ENCODE measurements around the gene PDPK1. TPM values are rescaled to one million over a fixed set of nuclear protein-coding genes. Genes with fewer than 3 reads are reported as not detected.
"Not testable (repeated sequence)": the region's sequence is repeated elsewhere in the genome, so short reads cannot be mapped to it uniquely, and the experiment has no call there.

The PDPK1 gene
- total and polyA plus RNA-seq, 4 donors, result 12.1 to 28.1 (median 18.2) TPM

DNA sequence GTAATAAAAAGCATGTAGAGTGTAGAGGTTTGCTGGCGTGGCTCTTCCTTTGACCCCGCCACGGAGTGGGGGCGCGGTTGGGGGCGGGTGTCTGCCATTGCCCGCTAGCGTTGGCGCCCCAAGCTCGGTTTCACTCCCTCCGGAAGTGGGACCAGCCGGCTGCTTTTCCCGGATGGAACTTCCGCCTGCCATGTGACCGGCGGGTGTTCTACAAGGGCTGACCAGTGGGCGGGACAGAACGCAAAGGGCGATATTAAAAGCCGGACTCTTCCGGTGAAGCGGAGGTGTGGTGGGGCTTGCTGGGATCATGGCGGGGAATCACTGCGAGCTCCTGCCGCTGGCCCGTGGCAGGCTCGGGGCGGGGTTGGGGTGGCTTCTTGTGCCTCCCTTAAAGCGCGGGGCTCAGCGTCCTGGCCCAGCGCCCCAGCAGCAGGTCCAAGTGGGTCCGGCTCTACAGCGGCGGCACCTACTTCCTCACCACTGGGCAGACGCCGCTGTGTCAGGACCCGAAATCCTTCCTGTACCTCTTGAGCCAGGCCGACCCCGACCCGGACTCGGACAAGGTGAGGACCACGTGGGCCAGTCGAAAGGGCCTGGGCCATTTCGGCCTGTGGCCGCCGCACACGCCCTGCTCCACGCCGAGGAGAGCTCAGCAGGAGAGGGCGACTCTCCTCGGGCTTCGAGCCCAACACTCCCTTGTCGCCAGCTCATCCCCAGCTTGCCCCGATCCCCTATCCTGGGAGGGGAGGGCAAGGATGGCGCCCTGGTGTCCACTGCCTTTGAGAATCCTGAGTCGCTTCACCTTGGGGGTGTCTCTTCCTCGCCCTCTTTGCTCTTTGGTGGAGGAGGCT is 65.6 kb downstream of the PDPK1 start:
- H3K4me3 ChIP-seq (ENCODE audit: low read depth in 1 of 3, low read length in 3 of 3), result peak overlapping the region; percentile 68 to 98 (median 97)
- no peaks in the 10 kb centered on the region for H3K9me3 ChIP-seq (ENCODE audit: control insufficient read depth in 4 of 4, low read length in 3 of 4)
- TF ChIP-seq, protein P1, sequence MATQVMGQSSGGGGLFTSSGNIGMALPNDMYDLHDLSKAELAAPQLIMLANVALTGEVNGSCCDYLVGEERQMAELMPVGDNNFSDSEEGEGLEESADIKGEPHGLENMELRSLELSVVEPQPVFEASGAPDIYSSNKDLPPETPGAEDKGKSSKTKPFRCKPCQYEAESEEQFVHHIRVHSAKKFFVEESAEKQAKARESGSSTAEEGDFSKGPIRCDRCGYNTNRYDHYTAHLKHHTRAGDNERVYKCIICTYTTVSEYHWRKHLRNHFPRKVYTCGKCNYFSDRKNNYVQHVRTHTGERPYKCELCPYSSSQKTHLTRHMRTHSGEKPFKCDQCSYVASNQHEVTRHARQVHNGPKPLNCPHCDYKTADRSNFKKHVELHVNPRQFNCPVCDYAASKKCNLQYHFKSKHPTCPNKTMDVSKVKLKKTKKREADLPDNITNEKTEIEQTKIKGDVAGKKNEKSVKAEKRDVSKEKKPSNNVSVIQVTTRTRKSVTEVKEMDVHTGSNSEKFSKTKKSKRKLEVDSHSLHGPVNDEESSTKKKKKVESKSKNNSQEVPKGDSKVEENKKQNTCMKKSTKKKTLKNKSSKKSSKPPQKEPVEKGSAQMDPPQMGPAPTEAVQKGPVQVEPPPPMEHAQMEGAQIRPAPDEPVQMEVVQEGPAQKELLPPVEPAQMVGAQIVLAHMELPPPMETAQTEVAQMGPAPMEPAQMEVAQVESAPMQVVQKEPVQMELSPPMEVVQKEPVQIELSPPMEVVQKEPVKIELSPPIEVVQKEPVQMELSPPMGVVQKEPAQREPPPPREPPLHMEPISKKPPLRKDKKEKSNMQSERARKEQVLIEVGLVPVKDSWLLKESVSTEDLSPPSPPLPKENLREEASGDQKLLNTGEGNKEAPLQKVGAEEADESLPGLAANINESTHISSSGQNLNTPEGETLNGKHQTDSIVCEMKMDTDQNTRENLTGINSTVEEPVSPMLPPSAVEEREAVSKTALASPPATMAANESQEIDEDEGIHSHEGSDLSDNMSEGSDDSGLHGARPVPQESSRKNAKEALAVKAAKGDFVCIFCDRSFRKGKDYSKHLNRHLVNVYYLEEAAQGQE (IDR thresholded peaks at IDR 0.05), result peak; percentile 80
- TF ChIP-seq FOXA1 (IDR thresholded peaks at IDR 0.05) (peak; percentile 47), RAD21 (IDR thresholded peaks at IDR 0.05) (peak; percentile 39 to 53), YY1 (IDR thresholded peaks at IDR 0.05) (peak; percentile 96), NR2F2 (IDR thresholded peaks at IDR 0.05) (peak; percentile 50), FOXA2 (IDR thresholded peaks at IDR 0.05) (no peak), GABPA (IDR thresholded peaks at IDR 0.05 in 1 of 2, conservative IDR thresholded peaks at IDR 0.05 in 1 of 2) (peak; percentile 99 to 100), RXRA (IDR thresholded peaks at IDR 0.05) (peak; percentile 58 to 62), TAF1 (conservative IDR thresholded peaks at IDR 0.05) (peak; percentile 71), JUND (IDR thresholded peaks at IDR 0.05) (no peak), EGR1 (IDR thresholded peaks at IDR 0.05; ENCODE audit: low read depth in 2 of 2) (peak; percentile 67 to 72), SP1 (IDR thresholded peaks at IDR 0.05) (peak; percentile 69), HNF4A (conservative IDR thresholded peaks at IDR 0.05) (peak; percentile 23 to 31)
- TF ChIP-seq, protein P2, sequence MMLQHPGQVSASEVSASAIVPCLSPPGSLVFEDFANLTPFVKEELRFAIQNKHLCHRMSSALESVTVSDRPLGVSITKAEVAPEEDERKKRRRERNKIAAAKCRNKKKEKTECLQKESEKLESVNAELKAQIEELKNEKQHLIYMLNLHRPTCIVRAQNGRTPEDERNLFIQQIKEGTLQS (IDR thresholded peaks at IDR 0.05), result no peak
- TF ChIP-seq, protein P3, sequence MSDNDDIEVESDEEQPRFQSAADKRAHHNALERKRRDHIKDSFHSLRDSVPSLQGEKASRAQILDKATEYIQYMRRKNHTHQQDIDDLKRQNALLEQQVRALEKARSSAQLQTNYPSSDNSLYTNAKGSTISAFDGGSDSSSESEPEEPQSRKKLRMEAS (IDR thresholded peaks at IDR 0.05), result peak; percentile 83
- TF ChIP-seq, protein P4, sequence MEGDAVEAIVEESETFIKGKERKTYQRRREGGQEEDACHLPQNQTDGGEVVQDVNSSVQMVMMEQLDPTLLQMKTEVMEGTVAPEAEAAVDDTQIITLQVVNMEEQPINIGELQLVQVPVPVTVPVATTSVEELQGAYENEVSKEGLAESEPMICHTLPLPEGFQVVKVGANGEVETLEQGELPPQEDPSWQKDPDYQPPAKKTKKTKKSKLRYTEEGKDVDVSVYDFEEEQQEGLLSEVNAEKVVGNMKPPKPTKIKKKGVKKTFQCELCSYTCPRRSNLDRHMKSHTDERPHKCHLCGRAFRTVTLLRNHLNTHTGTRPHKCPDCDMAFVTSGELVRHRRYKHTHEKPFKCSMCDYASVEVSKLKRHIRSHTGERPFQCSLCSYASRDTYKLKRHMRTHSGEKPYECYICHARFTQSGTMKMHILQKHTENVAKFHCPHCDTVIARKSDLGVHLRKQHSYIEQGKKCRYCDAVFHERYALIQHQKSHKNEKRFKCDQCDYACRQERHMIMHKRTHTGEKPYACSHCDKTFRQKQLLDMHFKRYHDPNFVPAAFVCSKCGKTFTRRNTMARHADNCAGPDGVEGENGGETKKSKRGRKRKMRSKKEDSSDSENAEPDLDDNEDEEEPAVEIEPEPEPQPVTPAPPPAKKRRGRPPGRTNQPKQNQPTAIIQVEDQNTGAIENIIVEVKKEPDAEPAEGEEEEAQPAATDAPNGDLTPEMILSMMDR (IDR thresholded peaks at IDR 0.05; ENCODE audit: low read depth, low read length, missing input control), result no peak
- TF ChIP-seq, protein P5, sequence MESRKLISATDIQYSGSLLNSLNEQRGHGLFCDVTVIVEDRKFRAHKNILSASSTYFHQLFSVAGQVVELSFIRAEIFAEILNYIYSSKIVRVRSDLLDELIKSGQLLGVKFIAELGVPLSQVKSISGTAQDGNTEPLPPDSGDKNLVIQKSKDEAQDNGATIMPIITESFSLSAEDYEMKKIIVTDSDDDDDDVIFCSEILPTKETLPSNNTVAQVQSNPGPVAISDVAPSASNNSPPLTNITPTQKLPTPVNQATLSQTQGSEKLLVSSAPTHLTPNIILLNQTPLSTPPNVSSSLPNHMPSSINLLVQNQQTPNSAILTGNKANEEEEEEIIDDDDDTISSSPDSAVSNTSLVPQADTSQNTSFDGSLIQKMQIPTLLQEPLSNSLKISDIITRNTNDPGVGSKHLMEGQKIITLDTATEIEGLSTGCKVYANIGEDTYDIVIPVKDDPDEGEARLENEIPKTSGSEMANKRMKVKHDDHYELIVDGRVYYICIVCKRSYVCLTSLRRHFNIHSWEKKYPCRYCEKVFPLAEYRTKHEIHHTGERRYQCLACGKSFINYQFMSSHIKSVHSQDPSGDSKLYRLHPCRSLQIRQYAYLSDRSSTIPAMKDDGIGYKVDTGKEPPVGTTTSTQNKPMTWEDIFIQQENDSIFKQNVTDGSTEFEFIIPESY (IDR thresholded peaks at IDR 0.05), result peak; percentile 43
- H3K27ac ChIP-seq (ENCODE audit: low read depth in 1 of 2, low read length in 2 of 2), result peak overlapping the region; percentile 53 to 82
- H3K4me1 ChIP-seq (ENCODE audit: control insufficient read depth in 4 of 4, insufficient read depth in 4 of 4, low read length in 3 of 4), result peaks cover 2 to 7% (median 3%) of the 10 kb centered on the region in 4 donors
- peaks cover 3 to 7% (median 6%) of the 10 kb centered on the region in 4 donors for H3K36me3 ChIP-seq (ENCODE audit: control insufficient read depth in 4 of 4, insufficient read depth in 3 of 4, low read depth in 1 of 4, low read length in 3 of 4)
- peak; percentile 92 for DNase-seq (ENCODE audit: low spot score)
- no peaks in the 10 kb centered on the region for H3K27me3 ChIP-seq (ENCODE audit: control insufficient read depth in 4 of 4, insufficient read depth in 4 of 4, low read length in 3 of 4)
- WGBS, result under 1% methylated on average over 58 of the region's 58 CpGs
- H3K9ac ChIP-seq (ENCODE audit: low read depth in 1 of 2, low read length in 2 of 2), result peak overlapping the region; percentile 67 to 89

DNA sequence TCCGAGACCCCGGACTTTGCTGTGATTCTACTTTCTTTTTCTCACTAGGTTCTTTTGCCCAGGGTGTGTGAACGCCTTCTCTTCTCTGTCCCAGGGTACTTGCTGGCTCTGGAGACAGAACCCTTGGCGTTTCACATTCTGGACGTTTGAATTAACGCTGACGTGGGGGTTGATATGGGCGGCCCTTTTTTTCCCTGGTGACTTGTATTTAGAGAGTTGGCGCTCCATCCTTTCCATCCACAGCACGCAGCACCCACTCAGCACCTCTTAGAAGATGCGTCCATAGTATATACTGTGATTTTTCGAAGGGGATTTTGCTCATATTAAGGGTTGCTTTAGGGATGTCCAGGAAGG is 66.2 kb downstream of the PDPK1 start:
- Histone ChIP-seq H3K9ac (ENCODE audit: low read depth in 1 of 2, low read length in 2 of 2) (peak overlapping the region; percentile 67 to 89), H3K4me3 (ENCODE audit: low read depth in 1 of 3, low read length in 3 of 3) (peak overlapping the region; percentile 68 to 98 (median 97)), H3K27ac (ENCODE audit: low read depth in 1 of 2, low read length in 2 of 2) (peak overlapping the region; percentile 12 to 82)
- H3K36me3 ChIP-seq (ENCODE audit: control insufficient read depth in 4 of 4, insufficient read depth in 3 of 4, low read depth in 1 of 4, low read length in 3 of 4); DNase-seq (ENCODE audit: low spot score); H3K9me3 ChIP-seq (ENCODE audit: control insufficient read depth in 4 of 4, low read length in 3 of 4); H3K27me3 ChIP-seq (ENCODE audit: control insufficient read depth in 4 of 4, insufficient read depth in 4 of 4, low read length in 3 of 4); H3K4me1 ChIP-seq (ENCODE audit: control insufficient read depth in 4 of 4, insufficient read depth in 4 of 4, low read length in 3 of 4): not testable (repeated sequence)
- 1% methylated on average over 12 of the region's 12 CpGs for WGBS

DNA sequence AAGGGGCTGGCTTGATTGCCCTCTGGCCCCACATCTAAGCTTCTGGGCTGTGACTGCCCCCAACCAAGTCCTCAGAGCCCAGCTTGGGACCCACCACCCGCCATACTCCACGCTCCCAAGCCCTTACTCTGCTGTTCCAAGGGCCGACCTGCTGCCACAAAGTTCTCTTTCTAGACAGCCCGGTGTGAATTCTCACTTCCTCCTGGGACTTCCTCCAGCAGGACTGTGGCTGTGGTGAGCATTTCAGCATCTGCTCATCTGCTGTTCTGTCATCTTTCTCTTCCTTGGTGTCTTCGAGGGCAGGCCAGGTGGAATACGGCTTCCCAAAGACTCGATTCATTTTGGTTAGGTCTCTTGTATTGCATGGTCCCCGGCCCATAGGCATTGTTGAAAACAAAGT is 69.0 kb downstream of the PDPK1 start:
- WGBS, result no CpG with 5 or more reads among the region's 8 CpGs
- peaks cover 3 to 14% (median 6%) of the 10 kb centered on the region in 4 donors for H3K36me3 ChIP-seq (ENCODE audit: control insufficient read depth in 4 of 4, insufficient read depth in 3 of 4, low read depth in 1 of 4, low read length in 3 of 4)
- DNase-seq (ENCODE audit: low spot score); H3K4me3 ChIP-seq (ENCODE audit: low read depth in 1 of 3, low read length in 3 of 3); H3K9me3 ChIP-seq (ENCODE audit: control insufficient read depth in 4 of 4, low read length in 3 of 4); H3K4me1 ChIP-seq (ENCODE audit: control insufficient read depth in 4 of 4, insufficient read depth in 4 of 4, low read length in 3 of 4); H3K9ac ChIP-seq (ENCODE audit: low read depth in 1 of 2, low read length in 2 of 2); H3K27me3 ChIP-seq (ENCODE audit: control insufficient read depth in 4 of 4, insufficient read depth in 4 of 4, low read length in 3 of 4); H3K27ac ChIP-seq (ENCODE audit: low read depth in 1 of 2, low read length in 2 of 2): not testable (repeated sequence)
